ENCODE results near the gene CASK. TPM values are rescaled to one million over a fixed set of nuclear protein-coding genes. Genes with fewer than 3 reads are reported as not detected.

CASK gene, protein sequence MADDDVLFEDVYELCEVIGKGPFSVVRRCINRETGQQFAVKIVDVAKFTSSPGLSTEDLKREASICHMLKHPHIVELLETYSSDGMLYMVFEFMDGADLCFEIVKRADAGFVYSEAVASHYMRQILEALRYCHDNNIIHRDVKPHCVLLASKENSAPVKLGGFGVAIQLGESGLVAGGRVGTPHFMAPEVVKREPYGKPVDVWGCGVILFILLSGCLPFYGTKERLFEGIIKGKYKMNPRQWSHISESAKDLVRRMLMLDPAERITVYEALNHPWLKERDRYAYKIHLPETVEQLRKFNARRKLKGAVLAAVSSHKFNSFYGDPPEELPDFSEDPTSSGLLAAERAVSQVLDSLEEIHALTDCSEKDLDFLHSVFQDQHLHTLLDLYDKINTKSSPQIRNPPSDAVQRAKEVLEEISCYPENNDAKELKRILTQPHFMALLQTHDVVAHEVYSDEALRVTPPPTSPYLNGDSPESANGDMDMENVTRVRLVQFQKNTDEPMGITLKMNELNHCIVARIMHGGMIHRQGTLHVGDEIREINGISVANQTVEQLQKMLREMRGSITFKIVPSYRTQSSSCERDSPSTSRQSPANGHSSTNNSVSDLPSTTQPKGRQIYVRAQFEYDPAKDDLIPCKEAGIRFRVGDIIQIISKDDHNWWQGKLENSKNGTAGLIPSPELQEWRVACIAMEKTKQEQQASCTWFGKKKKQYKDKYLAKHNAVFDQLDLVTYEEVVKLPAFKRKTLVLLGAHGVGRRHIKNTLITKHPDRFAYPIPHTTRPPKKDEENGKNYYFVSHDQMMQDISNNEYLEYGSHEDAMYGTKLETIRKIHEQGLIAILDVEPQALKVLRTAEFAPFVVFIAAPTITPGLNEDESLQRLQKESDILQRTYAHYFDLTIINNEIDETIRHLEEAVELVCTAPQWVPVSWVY
- total RNA-seq (10 to 100 TPM; 18.4 to 37.1 (median 25.3) TPM), polyA plus RNA-seq (10 to 100 TPM in 2 of 3 donors, 1 to 10 TPM in 1; 9.5 to 17.4 (median 12.0) TPM)

DNA sequence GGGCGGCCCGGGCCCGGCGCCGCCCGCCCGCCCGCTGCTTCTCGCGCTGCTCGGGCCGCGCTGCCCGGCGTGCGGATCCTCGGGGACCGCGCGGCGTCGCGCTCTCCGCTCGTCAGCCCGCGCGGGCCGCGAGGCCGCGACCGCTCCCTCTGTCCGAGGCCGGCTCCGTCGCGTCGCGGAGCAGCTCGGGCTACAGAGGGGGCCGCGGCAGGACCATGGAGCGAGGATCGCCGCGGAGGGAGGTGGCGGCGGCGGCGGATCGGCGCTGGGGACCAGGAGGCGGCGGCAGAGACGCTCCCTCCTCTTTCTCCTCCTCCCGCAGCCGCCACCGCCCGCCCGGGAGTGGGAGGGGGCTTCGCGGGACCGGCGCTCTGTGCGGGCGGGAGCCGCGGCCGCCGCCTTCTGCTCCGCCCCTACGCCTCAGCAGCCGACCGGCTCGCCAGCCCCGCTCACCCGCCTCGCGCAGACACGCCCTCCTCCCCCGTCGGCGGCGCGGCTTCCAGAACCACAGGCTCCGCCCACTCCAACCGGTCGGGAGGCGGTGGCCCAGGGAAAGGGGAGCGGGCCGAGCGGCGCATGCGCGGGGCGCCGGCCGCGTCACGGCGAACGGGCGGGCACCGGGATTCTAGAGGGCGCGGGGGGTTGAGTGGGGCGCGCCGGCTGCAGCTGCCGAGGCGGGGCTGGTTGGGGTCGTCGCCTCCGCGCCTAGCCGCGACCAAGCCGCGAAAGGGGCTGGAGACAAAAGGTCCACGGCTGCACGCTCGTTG is at the start of gene CASK:
Gene CASK (minus strand): TSS at position 344 of the 767 bp plus-strand sequence. CDS start 566 bp downstream, outside the sequence.
- intact Hi-C loops (cut with DNase I), result loop anchor here (5.0 kb wide), 2 partner anchors 131 to 586 kb away; no protein-coding TSS in a partner anchor
- WGBS, 2 donors, result 0 to 1% methylated on average over 123 of the region's 123 CpGs
- Histone ChIP-seq H3K36me3 (no peaks in the 10 kb centered on the region), H3K9me3 (no peaks in the 10 kb centered on the region), H3K27ac (peak within 1 kb of the TSS; percentile 85 to 89 (median 86)), H3K27me3 (no peaks in the 10 kb centered on the region), H3K4me1 (peaks cover 0 to 6% (median 0%) of the 10 kb centered on the region in 4 donors), H3K4me3 (peak within 1 kb of the TSS; percentile 43 to 66 (median 60))
- TF ChIP-seq POLR2AphosphoS5 (IDR thresholded peaks at IDR 0.05) (peak; percentile 67 to 87 (median 82)), POLR2A (IDR thresholded peaks at IDR 0.05) (no peak)
- peak; percentile 96 for DNase-seq

DNA sequence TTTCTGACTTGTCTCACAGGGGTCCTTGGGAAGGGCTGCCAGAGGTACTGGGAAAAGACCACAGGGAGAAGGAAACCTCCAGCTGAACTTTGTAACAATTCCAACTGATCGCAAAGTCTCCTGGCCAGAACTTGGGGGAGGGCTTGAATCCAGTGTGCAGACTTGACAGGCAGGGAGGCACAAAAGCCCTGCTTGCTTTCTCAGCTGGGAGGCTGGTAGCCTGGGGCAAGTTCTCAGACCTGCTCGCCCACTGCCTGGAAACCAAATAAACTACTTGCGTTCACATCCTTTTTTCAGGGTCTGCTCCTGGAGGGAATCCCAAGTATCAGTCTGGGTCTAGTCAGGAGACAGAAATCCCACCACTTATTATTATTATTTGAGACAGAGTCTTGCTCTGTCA is 48.0 kb upstream of the CASK start:
- no peak for TF ChIP-seq POLR2A (IDR thresholded peaks at IDR 0.05)
- no peak for TF ChIP-seq POLR2AphosphoS5 (IDR thresholded peaks at IDR 0.05)
- no peak for TF ChIP-seq EP300 (IDR thresholded peaks at IDR 0.05)
- TF ChIP-seq, protein P1, sequence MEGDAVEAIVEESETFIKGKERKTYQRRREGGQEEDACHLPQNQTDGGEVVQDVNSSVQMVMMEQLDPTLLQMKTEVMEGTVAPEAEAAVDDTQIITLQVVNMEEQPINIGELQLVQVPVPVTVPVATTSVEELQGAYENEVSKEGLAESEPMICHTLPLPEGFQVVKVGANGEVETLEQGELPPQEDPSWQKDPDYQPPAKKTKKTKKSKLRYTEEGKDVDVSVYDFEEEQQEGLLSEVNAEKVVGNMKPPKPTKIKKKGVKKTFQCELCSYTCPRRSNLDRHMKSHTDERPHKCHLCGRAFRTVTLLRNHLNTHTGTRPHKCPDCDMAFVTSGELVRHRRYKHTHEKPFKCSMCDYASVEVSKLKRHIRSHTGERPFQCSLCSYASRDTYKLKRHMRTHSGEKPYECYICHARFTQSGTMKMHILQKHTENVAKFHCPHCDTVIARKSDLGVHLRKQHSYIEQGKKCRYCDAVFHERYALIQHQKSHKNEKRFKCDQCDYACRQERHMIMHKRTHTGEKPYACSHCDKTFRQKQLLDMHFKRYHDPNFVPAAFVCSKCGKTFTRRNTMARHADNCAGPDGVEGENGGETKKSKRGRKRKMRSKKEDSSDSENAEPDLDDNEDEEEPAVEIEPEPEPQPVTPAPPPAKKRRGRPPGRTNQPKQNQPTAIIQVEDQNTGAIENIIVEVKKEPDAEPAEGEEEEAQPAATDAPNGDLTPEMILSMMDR (IDR thresholded peaks at IDR 0.05), result no peak
- 89 to 98% methylated on average over 3 of the region's 3 CpGs for WGBS, 2 donors

DNA sequence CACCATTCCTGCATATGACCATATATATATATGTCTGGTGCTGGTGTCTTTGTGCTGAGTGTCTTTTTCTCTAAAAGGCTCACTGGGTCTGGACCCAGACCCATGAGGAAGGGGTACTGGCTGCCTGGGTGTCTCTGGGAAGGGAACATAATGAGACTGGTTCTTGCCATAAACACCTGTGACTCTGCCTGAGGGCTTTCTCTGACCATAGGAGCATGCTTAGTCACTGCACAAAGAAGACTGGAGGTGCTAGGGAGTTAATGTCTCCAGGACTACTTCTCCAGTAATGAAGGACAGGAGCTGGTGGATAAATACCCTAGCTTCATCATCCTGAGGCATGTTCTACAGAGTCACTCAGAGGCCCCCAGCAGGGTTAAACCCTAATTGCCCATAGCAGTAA is 47.1 kb upstream of the CASK start:
- Histone ChIP-seq H3K27ac (no peak overlapping the region), H3K36me3 (no peaks in the 10 kb centered on the region), H3K27me3 (no peaks in the 10 kb centered on the region), H3K4me3 (no peak overlapping the region), H3K4me1 (no peaks in the 10 kb centered on the region), H3K9me3 (no peaks in the 10 kb centered on the region)
- intact Hi-C loops (cut with DNase I), result no loop called here
- no peak for DNase-seq
- TF ChIP-seq EP300 (IDR thresholded peaks at IDR 0.05), result no peak
- TF ChIP-seq POLR2A (IDR thresholded peaks at IDR 0.05), result no peak
- TF ChIP-seq POLR2AphosphoS5 (IDR thresholded peaks at IDR 0.05), result no peak
- TF ChIP-seq, protein P1 (IDR thresholded peaks at IDR 0.05), result no peak

More for the DNA sequence above, 48.0 kb upstream of the CASK start:
- Histone ChIP-seq H3K4me3 (no peak overlapping the region), H3K9me3 (no peaks in the 10 kb centered on the region), H3K27me3 (no peaks in the 10 kb centered on the region), H3K36me3 (no peaks in the 10 kb centered on the region), H3K4me1 (no peaks in the 10 kb centered on the region), H3K27ac (no peak overlapping the region)
- DNase-seq, result no peak
- intact Hi-C loops (cut with DNase I), result no loop called here

DNA sequence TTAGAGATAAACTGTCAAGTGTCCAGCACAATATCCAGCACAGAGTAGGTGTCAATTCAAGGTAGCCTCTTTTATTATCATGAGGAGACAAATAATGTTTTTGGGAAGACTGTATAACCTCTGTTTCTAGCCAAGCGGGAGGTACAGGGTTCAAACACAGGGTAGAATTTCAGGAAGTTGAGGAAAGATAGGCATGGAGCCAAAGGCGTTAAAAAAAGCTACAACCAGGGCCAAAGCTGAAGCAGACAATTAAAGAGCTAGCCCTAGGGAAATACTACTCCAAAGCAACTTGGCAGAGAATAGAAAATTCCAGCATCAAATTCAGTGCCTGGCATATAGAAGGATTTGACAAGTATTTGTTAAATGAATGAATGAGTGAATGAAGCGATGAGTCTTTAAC is 40.0 kb upstream of the CASK start:
- Histone ChIP-seq H3K9me3 (no peaks in the 10 kb centered on the region), H3K27me3 (no peaks in the 10 kb centered on the region), H3K36me3 (no peaks in the 10 kb centered on the region), H3K4me1 (no peaks in the 10 kb centered on the region), H3K27ac (no peak overlapping the region), H3K4me3 (no peak overlapping the region)
- intact Hi-C loops (cut with DNase I), result no loop called here
- 49 to 65% methylated on average over 3 of the region's 3 CpGs for WGBS, 2 donors
- DNase-seq, result no peak
- TF ChIP-seq POLR2AphosphoS5 (IDR thresholded peaks at IDR 0.05) (no peak), EP300 (IDR thresholded peaks at IDR 0.05) (no peak), POLR2A (IDR thresholded peaks at IDR 0.05) (no peak)
- TF ChIP-seq, protein P1 (IDR thresholded peaks at IDR 0.05), result no peak

Measured in sigmoid colon (tissue), 7 donors.